B cell (primary cell): ENCODE measurements around the gene CLCN1. TPM values are rescaled to one million over a fixed set of nuclear protein-coding genes. Genes with fewer than 3 reads are reported as not detected.

Source experiments
- ATAC-seq: fragments of 200-7000 bp; cut with Tn5 transposase; one replicate; pipeline ENCODE4 v1.10.0; 2021; ENCODE audit warnings: low read depth, mild to moderate bottlenecking, moderate number of reproducible peaks, moderate library complexity
- CTCF ChIA-PET: fragments of 350-600 bp; sonication (Branson Sonifier 250); formaldehyde crosslinking; loops from one replicate; lab custom pipeline; 2021; ENCODE audit warnings: antibody characterized with exemption, inconsistent platforms; lab: Charles Lee
- POLR2A ChIA-PET: fragments of 350-600 bp; sonication (Branson Sonifier 250); formaldehyde crosslinking; loops from one replicate; lab custom pipeline; 2021; ENCODE audit warnings: antibody characterized with exemption; lab: Charles Lee
- DNase-seq: peaks from one replicate; pipeline ENCODE4 v3.0.0; 2013
- H2AFZ ChIP-seq: 2 replicates; pipeline ENCODE4 v1.6.1; 2012; ENCODE audit warnings: mild to moderate bottlenecking, low read depth, low read length; ENCODE audit not compliant: insufficient read depth, poor library complexity, severe bottlenecking
- H3K27ac ChIP-seq, 2 donors: 1 replicate in 1 of 2; 2 replicates in 1 of 2; pipeline ENCODE4 v1.5.1; 2012 to 2013; ENCODE audit warnings: low read length in 2 of 2, mild to moderate bottlenecking in 2 of 2, moderate library complexity in 1 of 2
- H3K27me3 ChIP-seq, 4 experiments: fragments of 200-600 bp in 1 of 4; sonication (generic) in 1 of 4; replicated peaks in 1 of 4; 1 replicate in 2 of 4; 2 replicates in 2 of 4; pipeline versions ENCODE4 v1.6.1 to v1.7.0; 2013 to 2016; ENCODE audit warnings: low read length in 3 of 4, mild to moderate bottlenecking in 2 of 4, mixed read lengths in 1 of 4, moderate library complexity in 1 of 4; ENCODE audit not compliant: insufficient read depth in 4 of 4, control insufficient read depth in 3 of 4; ENCODE audit errors: control extremely low read depth in 1 of 4
- H3K36me3 ChIP-seq, 2 experiments: replicated peaks in 1 of 2; 1 replicate in 1 of 2; 2 replicates in 1 of 2; pipeline versions ENCODE4 v1.6.1 to v1.7.1; 2013; ENCODE audit warnings: low read length in 1 of 2; ENCODE audit not compliant: insufficient read depth in 2 of 2, control insufficient read depth in 1 of 2; ENCODE audit errors: control extremely low read depth in 1 of 2, extremely low read depth in 1 of 2
- H3K4me1 ChIP-seq, 2 donors: fragments of 200-600 bp in 1 of 2; sonication (generic) in 1 of 2; 1 replicate in 1 of 2; 2 replicates in 1 of 2; pipeline versions ENCODE4 v1.5.1 to v1.6.1; 2013 to 2017; ENCODE audit warnings: low read length in 2 of 2; ENCODE audit not compliant: control insufficient read depth in 2 of 2, insufficient read depth in 2 of 2
- H3K4me2 ChIP-seq: replicated peaks from 2 replicates; pipeline ENCODE3; 2012; ENCODE audit warnings: mild to moderate bottlenecking, low read depth, low read length; ENCODE audit not compliant: poor library complexity, severe bottlenecking
- H3K4me3 ChIP-seq, 5 experiments: fragments of 200-600 bp in 1 of 5; sonication (generic) in 1 of 5; 1 replicate in 3 of 5; 2 replicates in 2 of 5; pipeline versions ENCODE4 v1.5.1 to v1.7.0; 2011 to 2016; ENCODE audit warnings: low read length in 4 of 5, mild to moderate bottlenecking in 4 of 5, low read depth in 2 of 5, control low read depth in 1 of 5, moderate library complexity in 1 of 5; ENCODE audit not compliant: insufficient read depth in 1 of 5; ENCODE audit errors: control extremely low read depth in 1 of 5, extremely low read depth in 1 of 5
- H3K79me2 ChIP-seq: fragments of 200-600 bp; sonication (generic); one replicate; pipeline ENCODE4 v1.6.0; 2016; ENCODE audit warnings: low read length; ENCODE audit not compliant: control insufficient read depth, insufficient read depth
- H3K9ac ChIP-seq: fragments of 200-600 bp; sonication (generic); 2 replicates; pipeline ENCODE4 v1.6.1; 2017; ENCODE audit warnings: mild to moderate bottlenecking, low read length, moderate library complexity
- H3K9me3 ChIP-seq, 3 donors: one replicate each; pipeline versions ENCODE4 v1.6.1 to v1.7.1; 2013; ENCODE audit warnings: low read length in 2 of 3; ENCODE audit not compliant: control insufficient read depth in 2 of 3, insufficient read depth in 1 of 3; ENCODE audit errors: control extremely low read depth in 1 of 3
- H4K20me1 ChIP-seq: 2 replicates; pipeline ENCODE4 v1.6.0; 2012; ENCODE audit warnings: mild to moderate bottlenecking, low read length; ENCODE audit not compliant: insufficient read depth, control insufficient read depth, poor library complexity, severe bottlenecking
- H3K27ac Mint-ChIP-seq: one replicate; pipeline ENCODE4 v1.8.0; 2021; ENCODE audit warnings: mixed read lengths
- H3K27me3 Mint-ChIP-seq: one replicate; pipeline ENCODE4 v1.8.0; 2021; ENCODE audit warnings: mixed read lengths
- H3K4me1 Mint-ChIP-seq: one replicate; pipeline ENCODE4 v1.8.0; 2021; ENCODE audit warnings: mixed read lengths
- H3K4me3 Mint-ChIP-seq: one replicate; pipeline ENCODE4 v1.8.0; 2021; ENCODE audit warnings: mixed read lengths
- H3K9me3 Mint-ChIP-seq: one replicate; pipeline ENCODE4 v1.8.0; 2022; ENCODE audit warnings: mixed read lengths; ENCODE audit not compliant: insufficient read depth
- CTCF ChIP-seq: fragments of 200-600 bp; IDR thresholded peaks from one replicate; pipeline ENCODE4 v1.8.0; 2022; ENCODE audit warnings: antibody characterized with exemption, mild to moderate bottlenecking
- EZH2 ChIP-seq: IDR thresholded peaks from 2 replicates; pipeline ENCODE4 v1.6.1; 2012; ENCODE audit warnings: borderline replicate concordance, low read depth, mild to moderate bottlenecking, moderate library complexity, low read length; ENCODE audit not compliant: insufficient read depth, poor library complexity, severe bottlenecking
- WGBS: methylation state at CpG from one replicate; pipeline ENCODE4 v1.1.5; 2013; ENCODE audit warnings: missing lambda C conversion rate; ENCODE audit not compliant: insufficient coverage; 5-methylcytosine and 5-hydroxymethylcytosine counted together
- intact Hi-C: fragments of 100-400 bp; cut with micrococcal nuclease; formaldehyde crosslinking; loops from one replicate; pipeline ENCODE4 v1.10.0; 2022
- polyA plus RNA-seq: library from polyadenylated mRNA; depleted of rRNA; stranded (reverse); fragments of >200 nt; gene quantifications from 2 replicates; pipeline ENCODE4 v1.2.3, GENCODE V29; 2012
- total RNA-seq, 2 donors: library from RNA; stranded (reverse); fragments of 120-200 nt in 1 of 2; gene quantifications; 1 replicate in 1 of 2; 2 replicates in 1 of 2; pipeline versions ENCODE4 v1.2.3 to v1.2.4, GENCODE V29; 2013 to 2022

Gene CLCN1
- total and polyA plus RNA-seq, 2 donors (not counting 1 experiment from before 2014, with no cell fraction given) = not detected

DNA sequence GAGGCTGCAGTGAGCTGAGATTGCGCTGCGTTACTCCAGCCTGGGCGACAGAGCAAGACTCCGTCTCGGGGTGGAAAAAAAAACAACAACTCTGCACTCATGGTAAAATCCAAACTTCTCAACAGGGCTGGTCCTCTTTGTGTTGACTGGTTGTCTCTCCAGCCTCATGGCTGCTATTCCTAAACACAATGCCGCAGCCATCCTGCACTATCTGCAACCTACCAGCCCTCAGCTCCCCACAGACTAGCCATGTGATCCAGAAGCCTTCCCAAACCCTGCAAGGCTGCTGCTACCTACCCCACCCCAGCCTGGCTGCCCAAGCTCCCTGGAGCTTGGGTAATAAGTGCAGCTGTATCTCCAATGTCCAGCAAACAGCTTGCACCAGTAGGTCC is 77.0 kb downstream of the CLCN1 start:
- no peak overlapping the region for H3K4me3 Mint-ChIP-seq
- intact Hi-C loops = no loop called here
- H3K27me3 ChIP-seq = no peaks in the 10 kb centered on the region
- no peak overlapping the region for H3K27ac ChIP-seq
- H3K27me3 Mint-ChIP-seq = no peaks in the 10 kb centered on the region
- H2AFZ ChIP-seq = no peak overlapping the region
- no peaks in the 10 kb centered on the region for H3K79me2 ChIP-seq
- H3K4me3 ChIP-seq = no peak overlapping the region
- WGBS = 96% methylated on average over 6 of the region's 6 CpGs
- no peak for TF ChIP-seq CTCF
- no peak for TF ChIP-seq EZH2
- H3K9me3 ChIP-seq = no peaks in the 10 kb centered on the region
- DNase-seq (no peak), ATAC-seq (no peak)
- H4K20me1 ChIP-seq = no peaks in the 10 kb centered on the region
- peaks cover 0 to 17% of the 10 kb centered on the region in 2 experiments for H3K36me3 ChIP-seq
- CTCF ChIA-PET = interaction anchor here (1.0 to 1.3 kb wide), 2 partner anchors 8 to 12 kb away, joined by 3 to 5 read pairs; no protein-coding TSS in a partner anchor
- H3K4me2 ChIP-seq = no peak overlapping the region
- H3K9me3 Mint-ChIP-seq = no peaks in the 10 kb centered on the region
- H3K4me1 Mint-ChIP-seq = no peaks in the 10 kb centered on the region
- no peaks in the 10 kb centered on the region for H3K4me1 ChIP-seq
- no peak overlapping the region for H3K9ac ChIP-seq
- POLR2A ChIA-PET = no interaction called here
- no peak overlapping the region for H3K27ac Mint-ChIP-seq

GRCh38 chr7:143393267-143394041 is 77.5 kb downstream of the CLCN1 start:
- Histone ChIP-seq H3K27ac (no peak overlapping the region), H3K79me2 (no peaks in the 10 kb centered on the region), H3K4me3 (no peak overlapping the region), H3K9ac (no peak overlapping the region), H3K4me1 (no peaks in the 10 kb centered on the region), H3K4me2 (no peak overlapping the region), H3K36me3 (peaks cover 0 to 17% of the 10 kb centered on the region in 2 experiments), H4K20me1 (no peaks in the 10 kb centered on the region), H2AFZ (no peak overlapping the region), H3K9me3 (no peaks in the 10 kb centered on the region), H3K27me3 (no peaks in the 10 kb centered on the region)
- no peak for DNase-seq
- Mint-ChIP-seq H3K4me1 (no peaks in the 10 kb centered on the region), H3K27ac (no peak overlapping the region), H3K27me3 (no peaks in the 10 kb centered on the region), H3K4me3 (no peak overlapping the region), H3K9me3 (no peaks in the 10 kb centered on the region)
- POLR2A ChIA-PET = no interaction called here
- CTCF ChIA-PET = interaction anchor here (0.9 to 1.3 kb wide), 3 partner anchors 9 to 153 kb away, joined by 3 to 5 read pairs (median 3); no protein-coding TSS in a partner anchor
- 91% methylated on average over 10 of the region's 14 CpGs for WGBS
- intact Hi-C loops = no loop called here
- ATAC-seq = no peak
- no peak for TF ChIP-seq EZH2
